Islet precursor cell (in vitro differentiated cells): Measurements from ENCODE around the gene PPP1R16B.
A peak's percentile ranks its signal among the peaks of the same experiment; 100 is the strongest.
"Not testable (repeated sequence)": the region's sequence is repeated elsewhere in the genome, so short reads cannot be mapped to it uniquely, and the experiment has no call there.

Experiments
- DNase-seq: peaks from one replicate; pipeline ENCODE4 v3.0.0-alpha.2; 2018

PPP1R16B gene

DNA sequence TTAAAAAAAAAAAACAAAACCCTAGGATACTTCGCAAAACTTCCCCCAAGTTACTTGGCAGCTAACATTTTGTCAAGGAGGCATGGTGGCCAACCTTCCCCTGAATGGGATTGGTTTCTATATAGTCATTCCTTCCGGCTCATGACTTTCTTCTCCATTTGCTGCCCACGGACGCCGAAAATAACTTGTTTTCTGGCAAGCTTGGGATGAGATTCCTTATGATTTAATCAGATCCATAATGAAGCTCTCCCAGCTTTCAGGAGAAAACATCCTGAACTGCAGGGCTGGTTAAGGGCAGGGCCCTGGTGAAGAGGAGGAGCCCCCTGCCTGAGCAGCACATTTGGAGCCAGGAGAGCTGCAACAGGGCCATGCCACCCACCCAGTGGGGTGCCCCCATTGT lies 49.9 kb downstream of the PPP1R16B start:
- no peak for DNase-seq

DNA sequence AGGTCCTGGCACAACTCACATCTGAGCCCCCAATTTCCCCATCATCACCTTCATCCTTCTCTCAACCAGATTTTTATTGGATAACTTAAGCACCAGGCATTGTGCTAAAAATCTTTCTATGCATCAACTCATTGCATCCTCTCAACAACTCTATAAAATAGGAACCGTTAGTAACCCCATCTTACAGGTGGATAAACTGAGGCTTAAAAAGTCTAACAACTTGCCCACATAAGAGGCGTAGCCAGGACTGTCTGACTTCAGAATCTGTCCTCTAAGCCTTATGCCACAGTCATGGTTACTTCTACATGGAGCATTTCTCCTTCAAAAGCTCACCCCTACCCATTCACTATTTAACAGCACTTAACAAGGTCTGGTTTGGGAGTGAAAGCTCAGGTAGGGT lies 51.1 kb downstream of the PPP1R16B start:
- no peak for DNase-seq

DNA sequence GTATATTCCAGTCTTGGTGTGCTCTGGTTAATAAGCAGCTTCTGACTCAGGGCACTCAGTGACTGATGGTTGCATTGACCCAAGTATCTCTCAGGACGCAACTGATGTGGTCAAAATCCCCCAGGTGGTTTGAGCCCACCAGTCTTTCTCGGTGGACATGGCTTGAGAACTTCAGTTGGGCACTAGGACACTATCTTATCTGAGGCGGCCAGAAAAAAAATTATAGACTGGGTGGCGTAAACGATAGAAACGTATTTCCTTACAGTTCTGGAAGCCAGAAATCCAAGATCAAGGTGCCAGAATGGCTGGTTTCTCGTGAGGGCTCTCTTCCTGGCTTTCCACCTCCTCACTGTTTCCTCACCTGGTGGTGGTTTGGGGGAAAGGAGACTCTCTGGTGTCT lies 52.2 kb downstream of the PPP1R16B start:
- DNase-seq: no peak

DNA sequence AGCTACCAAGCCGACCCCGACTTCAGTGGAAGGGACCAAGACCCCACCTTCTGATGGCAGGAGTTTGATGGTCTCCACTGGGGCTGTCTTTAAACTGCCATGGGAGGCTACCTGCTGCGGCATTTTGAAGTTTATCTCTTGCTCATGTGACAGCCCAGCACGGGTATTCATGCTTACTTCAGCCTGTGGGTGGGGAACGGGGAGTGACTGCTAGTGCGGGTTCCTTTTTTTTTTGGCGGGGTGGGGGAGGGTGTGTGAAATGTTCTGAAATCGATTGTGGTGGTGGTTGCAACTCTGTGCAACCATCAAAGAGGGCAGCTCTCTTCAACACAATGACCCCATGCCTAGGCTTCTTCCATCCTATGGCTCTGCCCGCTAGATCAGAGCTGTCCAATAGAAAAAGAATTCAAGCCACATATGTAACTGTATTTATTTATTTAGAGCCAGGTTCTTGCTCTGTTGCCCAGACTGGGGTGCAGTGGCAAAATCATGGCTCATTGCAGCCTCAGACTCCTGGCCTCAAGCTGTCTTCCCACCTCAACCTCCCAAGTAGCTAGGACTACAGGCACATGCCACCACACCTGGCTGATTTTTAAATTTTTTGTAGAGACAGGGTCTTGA lies 53.7 kb downstream of the PPP1R16B start:
- no peak for DNase-seq

DNA sequence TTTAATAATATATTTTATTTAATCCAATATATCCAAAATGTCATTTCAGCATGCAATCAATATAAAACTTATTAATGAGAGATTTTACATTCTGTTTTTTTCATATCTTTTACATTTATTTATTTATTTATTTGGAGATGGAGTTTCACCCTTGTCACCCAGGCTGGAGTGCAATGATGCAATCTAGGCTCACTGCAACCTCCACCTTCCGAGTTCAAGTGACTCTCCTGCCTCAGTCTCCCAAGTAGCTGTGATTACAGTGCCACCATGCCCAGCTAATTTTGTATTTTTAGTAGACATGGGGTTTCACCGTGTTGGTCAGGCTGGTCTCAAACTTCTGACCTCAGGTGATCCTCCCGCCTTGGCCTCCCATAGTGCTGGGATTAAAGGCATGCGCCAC lies 54.4 kb downstream of the PPP1R16B start:
- DNase-seq: not testable (repeated sequence)

DNA sequence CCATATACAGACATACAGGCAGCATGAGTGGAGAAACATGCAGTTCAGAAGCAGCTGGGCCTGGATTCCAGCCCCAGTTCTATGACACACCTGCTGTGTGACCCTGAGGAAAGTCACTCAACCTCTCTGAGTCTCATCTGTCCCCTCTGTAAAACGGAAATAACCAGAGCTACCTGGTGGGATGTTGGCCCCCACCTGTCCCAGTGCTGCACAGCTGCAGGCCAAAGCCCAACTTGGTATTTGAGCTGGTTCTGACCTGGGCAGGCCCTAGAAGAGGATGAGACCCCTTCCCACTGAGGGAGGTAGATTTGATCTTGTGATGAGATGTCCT lies 55.5 kb downstream of the PPP1R16B start:
- no peak for DNase-seq

DNA sequence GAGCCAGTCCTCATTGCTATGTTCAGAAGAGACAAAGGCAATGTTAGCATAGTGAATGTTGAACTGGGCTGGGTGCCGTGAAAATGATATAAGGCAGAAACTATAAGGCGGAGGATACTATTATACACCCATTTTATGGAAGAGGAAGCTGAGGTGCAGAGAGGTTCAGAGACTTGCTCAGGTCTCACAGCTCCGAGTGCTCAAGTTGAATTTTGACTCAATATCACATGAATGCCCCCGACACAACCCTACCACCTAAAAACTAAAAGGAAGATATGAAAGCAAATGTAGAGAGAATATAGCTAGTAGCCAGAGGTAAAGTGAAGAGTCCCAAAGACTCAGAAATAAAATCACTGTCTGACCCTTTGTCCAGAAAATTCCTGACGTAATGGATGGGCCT lies 56.7 kb downstream of the PPP1R16B start:
- no peak for DNase-seq

DNA sequence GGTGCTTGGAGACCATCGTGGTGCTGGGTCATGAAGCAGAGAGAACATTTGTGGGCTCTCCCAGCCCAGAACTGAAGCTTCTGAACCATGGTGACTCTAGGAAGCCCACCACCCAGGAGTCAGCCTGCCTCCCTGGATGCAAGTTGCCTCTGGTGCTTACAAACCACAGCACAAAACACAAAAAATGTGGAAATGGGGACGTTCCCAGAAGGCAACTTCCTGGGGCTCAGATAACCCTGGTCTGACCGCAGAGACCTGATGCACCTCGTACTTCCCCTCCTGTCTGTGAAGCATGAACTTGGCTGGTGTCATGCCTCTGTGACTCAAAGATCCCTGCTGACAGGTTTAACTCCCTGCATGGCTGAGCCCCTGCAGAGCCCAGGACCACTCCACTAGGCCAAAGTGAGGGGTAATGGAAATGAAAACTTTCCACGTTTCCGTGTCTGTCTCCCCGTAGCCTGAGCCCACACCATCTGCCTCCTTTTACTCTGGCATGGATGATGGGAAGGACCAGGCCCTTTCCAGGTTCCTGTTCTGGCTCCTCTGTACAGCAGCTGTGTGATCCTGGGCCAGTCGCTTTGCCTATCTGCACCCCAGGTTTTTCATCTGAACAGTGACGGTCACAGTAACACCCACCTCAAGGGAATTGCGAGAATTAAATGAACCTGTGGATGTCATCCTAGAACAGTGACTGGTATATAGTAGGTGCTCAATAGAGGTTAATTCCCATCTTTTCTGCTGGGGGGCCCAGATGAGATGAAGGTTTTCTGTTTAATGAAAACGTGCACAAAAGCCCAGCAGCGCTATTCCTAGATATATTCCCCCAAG lies 57.7 kb downstream of the PPP1R16B start:
- no peak for DNase-seq

DNA sequence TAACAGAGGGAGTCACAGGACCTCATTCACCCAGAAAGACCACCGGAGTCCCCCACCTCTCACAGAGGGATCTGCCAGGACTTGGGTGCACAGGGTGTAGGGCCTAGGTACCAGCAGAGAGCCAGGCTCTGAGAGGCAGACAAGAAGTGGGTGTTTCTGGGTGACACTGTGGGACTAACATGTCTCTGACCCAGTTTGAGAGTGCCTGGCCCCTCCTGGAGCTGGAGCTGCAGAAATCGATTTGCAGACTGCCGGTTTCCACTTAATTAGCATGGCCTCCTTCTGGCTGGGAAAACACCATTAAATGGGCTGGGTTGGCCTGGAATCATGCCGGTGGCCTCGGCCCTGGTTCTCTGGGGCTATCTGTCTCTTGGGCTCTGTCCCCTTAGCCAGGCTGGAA lies 59.2 kb downstream of the PPP1R16B start:
- DNase-seq: no peak

DNA sequence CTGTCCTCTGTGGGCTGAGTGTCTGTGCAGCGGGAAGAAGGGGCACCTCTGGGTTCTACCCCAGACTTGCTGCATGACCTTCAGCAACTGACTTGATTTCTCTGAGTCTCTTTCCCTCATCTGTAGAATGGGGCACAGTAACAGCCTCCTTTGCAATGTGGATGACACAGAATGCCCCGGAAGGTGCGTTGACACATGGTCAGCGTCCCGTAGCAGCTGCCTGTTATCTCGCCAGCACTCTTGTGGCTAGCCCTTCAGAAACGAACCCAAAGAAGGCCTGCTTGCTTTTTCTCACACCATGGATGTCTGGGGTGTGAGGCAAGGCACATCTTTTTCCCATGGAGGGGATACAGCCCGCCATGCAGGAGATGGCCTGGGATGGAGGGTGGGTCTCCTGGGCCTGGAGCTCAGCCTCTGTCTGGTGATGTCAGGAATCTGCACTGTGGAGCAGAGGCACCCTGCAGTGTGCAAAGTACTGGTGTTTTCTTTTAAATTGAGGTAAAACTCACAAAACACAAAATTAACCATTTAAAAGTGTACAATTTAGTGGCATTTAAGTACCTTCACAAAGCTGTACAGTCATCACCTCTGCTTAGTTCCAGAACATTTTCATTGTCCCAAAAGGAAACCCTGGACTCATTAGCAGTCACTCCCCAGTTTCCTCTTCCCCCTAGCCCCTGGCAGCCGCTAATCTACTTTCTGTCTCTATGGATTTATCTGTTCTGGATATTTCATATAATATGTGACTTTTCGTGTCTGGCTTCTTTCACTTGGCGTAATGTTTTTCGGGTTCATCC lies 61.0 kb downstream of the PPP1R16B start:
- no peak for DNase-seq

DNA sequence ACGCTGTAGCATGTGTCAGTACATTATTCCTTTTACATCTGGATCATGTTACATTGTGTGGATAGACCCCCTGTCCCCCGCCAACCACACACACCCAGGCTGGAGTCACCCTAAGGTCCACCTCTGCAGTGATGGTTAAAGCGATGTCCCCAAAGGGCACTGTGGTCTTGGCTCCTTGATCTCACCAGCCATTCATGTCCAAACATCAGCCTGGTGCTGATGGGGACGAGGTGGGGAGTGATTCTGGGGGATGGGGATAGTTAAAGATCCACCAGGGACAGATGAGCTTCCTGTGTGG lies 61.5 kb downstream of the PPP1R16B start:
- DNase-seq: no peak

DNA sequence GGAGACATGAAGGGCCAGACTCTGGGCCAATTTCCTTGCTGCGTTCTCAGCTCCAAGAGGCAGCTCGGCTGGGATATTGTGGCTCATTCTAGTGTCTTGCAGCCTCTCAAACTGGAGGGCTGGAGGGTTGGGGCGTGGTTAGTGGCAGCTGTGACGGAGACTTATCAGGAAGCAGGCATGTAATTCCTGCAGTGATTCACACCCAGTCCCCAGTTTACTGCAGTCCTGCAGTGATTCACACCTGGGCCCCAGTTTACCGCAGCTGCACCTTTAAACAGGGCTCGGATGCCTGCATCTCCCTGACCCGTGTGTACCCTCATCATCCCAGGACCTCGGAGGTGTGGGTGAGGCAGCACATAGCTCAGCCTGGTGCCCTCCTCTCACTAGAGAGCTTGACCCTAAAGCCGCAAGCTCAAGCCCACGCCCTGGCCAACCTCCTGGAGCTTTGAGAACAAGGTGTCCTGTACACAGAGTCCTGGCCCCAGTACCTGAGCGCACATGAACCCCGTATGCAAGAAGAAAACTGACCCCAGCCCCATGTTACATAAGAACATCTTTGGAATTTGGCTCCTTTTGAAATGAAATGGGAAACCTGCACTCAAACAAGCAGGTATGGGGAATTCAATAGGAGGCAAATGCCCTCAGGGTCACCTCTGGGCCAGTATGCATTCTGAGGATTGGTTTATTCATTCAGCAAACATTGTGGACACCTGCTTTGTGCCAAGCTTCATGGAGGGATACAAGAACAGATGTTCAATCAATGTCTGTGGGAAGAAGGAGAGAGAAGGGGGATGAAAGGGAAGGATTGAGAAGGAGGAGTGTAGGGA lies 65.4 kb downstream of the PPP1R16B start:
- peak; percentile 77 for DNase-seq

DNA sequence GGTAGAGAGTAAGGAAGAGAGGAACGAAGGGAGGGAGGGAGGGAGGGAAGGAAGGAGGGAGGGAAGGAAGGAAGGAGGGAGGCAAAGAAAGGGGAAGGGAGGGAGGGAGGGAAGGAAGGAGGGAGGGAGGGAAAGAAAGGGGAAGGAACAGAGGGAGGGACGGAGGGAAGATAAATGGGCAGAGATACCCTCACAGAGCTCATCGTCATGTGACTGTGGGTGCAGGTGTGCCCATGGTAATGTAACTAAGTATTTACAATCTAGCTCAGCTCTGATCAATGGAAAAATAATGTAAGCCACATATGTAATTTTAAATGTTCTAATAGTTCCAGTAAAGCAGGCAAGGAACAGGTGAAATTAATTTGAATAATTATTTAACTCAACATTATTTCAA lies 66.1 kb downstream of the PPP1R16B start:
- no peak for DNase-seq

DNA sequence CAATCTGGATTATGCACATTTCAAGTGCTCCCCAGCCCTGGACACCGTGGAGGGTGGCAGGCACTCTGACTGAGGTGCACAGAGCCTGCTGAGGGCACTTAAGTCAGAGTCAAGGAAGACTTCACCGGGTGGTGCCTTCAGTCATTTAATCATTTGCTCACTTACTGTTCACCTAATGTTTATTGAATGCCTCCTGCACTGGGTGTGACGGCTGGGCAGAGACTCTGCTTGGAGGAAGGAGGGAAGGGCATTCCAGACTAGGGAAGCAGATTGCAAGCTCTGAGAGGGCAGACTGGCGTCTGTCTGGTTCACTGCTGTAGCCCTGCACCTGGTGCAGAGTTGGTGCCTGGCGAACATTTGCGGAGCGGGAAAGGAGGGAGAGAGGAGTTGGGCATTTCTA lies 66.5 kb downstream of the PPP1R16B start:
- no peak for DNase-seq

DNA sequence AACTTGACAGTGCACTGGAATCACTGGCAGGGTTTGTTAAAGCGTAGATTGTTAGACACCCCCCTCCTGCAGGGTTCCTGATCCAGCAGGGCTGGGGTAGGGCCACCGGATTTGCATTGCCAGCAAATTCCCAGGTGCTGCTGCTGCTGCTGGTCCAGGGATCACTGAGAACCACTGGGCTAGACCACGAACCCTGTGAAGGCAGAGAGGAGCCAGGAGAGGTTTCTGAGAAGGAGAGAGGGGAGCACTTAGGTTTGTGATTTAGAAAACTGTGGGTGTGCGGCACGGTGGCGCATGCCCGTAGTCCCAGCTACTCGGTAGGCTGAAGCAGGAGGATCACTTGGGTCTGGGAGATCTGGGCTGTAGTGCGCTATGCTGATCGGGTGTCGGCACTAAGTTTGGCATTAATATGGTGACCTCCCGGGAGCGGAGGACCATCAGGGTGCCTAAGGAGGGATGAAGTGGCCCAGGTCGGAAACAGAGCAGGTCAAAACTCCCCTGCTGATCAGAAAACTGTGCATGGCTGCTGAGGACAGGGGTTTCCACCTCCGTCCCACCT lies 67.1 kb downstream of the PPP1R16B start:
- no peak for DNase-seq

DNA sequence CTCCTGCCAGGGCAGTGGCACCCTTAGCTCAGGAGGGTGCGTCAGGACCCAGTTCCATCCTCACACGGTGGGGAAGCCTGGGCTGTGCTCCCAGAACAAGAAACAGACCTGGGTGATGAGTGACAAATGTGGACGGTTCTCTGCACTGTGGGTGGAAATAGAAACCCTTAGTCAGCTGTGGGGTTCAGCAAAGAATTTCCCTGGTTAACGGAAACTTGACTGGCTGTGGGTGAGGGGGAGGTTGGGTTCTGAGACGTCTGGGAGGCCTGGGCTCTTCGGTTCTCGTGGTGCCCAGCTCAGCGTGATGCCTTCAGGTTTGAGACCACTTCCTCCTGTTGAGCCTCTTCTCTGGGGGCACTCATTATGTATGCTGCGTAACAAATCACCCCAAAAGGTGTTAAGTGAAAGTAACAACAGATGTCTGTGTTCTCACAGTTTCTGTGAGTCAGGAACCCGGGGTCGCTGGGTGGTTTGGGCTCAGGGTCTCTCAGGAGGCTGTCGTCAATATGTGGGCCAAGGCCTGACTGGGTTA lies 67.6 kb downstream of the PPP1R16B start:
- no peak for DNase-seq

DNA sequence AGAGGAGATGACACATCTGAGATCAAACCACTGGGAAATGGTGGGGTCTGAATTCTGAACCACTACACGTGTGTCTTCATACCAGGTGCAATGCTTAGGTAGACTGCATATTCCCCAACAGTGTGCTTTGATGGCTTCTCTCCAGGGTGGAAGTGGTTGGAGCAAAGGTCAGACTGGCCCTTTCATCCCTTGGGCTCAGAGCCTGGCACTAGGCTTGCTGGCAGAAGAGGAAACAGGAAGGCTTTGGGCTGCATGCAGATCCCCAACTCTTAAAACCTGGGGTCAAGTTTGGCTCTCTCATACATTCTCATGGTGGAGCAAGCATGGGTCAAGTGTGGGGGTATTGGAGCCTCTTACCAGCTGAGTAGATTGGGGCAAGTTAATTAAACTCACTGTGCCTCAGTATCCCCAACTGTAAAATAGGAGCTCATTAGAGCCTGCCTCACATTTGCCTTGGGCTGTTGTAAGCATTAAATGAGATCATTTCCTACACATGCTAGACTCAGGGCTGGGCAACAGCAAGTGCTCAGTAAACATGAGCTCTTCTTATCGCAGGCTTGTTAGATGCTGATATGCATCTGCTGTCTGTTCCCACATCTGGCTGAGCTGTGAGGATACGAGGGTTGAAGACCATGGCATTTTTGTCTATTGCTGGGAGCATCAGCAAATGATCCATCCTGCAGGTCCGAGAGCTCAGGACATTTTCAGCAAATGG lies 69.1 kb downstream of the PPP1R16B start:
- no peak for DNase-seq

DNA sequence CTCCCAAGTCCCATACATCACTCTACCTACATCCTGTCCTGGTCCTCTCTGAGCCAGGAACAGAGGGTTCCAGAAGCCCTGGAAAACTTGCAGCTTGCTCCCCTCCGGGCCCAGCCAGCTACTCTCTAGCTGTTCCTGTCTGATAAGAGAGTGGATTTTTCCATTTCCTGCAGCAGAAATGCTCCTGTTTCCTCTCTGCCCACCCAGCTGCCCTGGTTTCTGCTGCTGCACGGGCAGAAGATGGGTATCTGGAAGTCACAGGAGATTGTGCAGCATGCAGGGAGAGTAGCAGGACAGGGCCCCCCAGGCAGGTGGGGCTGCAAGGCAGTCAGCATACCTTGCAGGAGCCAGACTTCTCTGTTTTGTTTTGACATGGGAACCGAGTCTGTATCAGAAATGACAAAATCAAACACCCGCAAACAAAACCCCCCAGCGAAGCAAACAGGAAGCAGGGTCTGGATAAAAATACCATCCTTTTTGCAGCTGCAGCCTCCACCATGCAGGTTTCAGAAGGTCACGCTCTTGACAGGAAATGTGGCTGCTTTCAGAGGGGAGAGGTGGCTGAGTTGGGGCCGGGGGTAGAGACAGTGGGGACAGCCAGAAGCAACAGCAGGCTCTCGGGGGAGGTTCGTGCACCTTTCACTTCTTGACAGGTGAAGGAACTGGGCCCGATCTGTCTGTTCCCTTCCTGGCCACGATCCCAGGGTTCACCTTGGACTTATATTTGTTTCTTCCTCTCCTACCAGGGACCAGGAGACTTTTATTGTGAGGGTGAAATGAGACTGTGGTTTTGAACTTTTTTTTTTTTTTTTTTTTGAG lies 69.9 kb downstream of the PPP1R16B start:
- no peak for DNase-seq

DNA sequence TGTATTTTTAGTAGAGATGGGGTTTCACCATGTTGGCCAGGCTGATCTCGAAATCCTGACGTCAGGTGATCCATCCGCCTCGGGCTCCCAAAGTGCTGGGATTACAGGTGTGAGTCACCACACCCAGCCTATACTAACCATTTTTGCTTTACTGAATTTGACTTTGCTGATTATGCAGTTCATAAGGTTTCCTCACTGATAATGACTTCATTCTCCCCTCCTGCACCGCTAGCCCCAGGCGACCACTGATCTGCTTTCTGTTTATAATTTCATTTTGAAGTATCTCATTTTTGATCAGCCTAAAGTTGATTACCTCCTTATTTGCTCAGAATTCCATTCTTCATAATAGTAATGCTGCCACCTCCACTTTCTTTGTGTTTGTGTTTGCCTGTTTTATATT lies 72.0 kb downstream of the PPP1R16B start:
- no peak for DNase-seq

DNA sequence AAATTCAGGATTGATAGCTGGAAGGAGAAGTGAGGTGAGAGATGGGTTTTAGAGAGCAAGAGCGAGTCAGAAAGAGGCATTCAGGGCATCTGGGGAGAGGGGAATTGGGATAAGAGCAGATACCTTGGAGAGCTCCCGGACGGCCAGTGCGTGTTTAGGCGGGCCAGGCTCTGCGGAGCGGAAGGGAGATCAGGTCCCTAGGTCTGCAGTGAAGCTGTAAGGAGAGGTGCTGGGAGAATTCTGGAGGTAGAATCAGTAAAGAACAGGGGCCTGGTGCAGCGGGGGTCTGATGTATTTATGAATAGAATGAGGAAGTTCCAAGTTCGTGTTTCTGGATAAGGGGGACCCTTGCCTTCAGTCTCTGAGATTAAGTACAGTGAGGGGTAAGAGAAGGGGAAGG lies 73.4 kb downstream of the PPP1R16B start:
- peak; percentile 84 for DNase-seq
